Fibroblast of villous mesenchyme (primary cell): Measurements from ENCODE around the gene QPRT. TPM values are rescaled to one million over a fixed set of nuclear protein-coding genes. Genes with fewer than 3 reads are reported as not detected.
A peak's percentile ranks its signal among the peaks of the same experiment; 100 is the strongest.

Source experiments
- DNase-seq: peaks from one replicate; pipeline ENCODE4 v3.0.0-alpha.2; 2010; ENCODE audit warnings: low read depth
- H3K4me3 ChIP-seq: 2 replicates; pipeline ENCODE4 v1.5.1; 2011; ENCODE audit warnings: low read depth, mild to moderate bottlenecking, low read length
- CTCF ChIP-seq: IDR thresholded peaks from 2 replicates; pipeline ENCODE4 v1.5.1; 2012; ENCODE audit warnings: low read depth, mild to moderate bottlenecking, low read length; ENCODE audit not compliant: insufficient read depth
- total RNA-seq: library from RNA; depleted of rRNA; stranded (reverse); fragments of >200 nt; gene quantifications from 2 replicates; pipeline ENCODE4 v1.2.3, GENCODE V29; 2012

Gene QPRT
- total RNA-seq, 1 donor = 123 TPM

GRCh38 chr16:29674188-29674587 is 4.8 kb upstream of the QPRT start:
- TF ChIP-seq CTCF = no peak
- DNase-seq = peak; percentile 59
- H3K4me3 ChIP-seq = no peak overlapping the region

DNA sequence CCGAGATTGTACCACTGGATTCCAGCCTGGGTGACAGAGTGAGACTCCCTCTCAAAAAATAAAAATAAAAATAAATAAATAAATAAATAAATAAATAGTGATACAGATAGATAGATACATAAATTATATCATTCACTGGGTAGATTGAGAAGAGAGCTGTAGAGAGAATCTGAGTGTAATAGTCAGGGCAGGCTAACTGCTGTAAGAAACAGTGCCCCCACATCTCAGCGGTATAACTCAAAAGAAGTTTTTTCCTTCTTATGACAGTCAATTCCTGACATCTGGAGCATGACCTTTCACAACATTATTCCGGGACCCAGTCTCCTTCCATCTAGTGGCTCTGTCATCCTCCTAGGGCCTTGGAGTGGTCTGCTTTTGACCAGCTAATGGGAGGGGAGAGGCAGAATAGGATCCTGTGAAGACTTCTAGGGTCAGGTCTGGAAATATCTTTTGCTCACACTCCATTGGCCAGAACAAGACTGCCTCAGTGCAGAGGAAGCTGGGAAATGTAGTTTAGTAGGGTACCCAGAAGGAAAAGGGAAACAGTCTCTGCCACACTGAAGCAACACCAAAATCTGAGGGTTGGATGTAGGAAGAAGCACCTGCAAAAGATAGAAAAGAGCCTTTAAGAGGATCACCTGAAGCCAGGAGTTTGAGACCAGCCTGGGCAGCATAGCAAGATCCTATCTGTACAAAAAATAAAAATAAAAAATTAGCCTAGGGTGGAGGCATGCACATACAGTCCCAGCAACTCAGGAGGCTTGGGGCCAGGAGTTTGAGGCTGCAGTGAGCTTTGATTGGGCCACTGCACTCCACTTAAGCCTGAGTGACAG is 3.0 kb upstream of the QPRT start:
- peak; percentile 52 for DNase-seq
- H3K4me3 ChIP-seq = no peak overlapping the region
- no peak for TF ChIP-seq CTCF

DNA sequence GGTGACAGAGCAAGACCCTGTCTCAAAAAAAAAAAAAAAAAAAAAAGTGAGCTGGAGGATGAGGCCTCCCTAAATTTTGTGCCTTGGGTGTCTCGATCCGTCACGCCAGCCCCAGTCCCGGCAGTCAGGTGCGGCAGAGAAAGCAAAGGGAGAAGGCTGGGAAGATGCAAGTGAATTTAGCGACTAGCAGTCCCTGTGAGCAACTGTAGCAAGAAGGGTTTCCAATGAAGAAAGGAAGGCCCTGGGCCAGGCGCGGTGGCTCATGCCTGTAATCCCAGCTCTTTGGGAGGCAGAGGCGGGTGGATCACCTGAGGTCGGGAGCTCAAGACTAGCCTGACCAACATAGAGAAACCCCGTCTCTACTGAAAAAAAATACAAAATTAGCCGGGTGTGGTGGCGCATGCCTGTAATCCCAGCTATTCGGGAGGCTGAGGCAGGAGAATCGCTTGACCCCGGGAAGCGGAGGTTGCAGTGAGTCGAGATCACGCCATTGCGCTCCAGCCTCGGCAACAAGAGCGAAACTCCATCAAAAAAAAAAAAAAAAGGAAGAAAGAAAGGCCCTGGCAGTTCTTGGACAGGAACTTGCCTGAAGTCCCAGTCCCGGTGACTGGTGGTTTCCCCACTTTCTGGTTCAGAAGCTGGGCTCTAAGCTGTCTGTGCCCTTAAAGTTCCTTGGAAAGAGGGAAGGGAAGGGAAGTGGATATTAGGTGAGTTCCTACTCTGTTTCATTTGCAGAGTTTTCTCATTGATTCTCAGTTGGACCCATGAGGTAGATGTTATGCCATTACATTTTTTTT is 1.8 kb upstream of the QPRT start:
- no peak for DNase-seq
- no peak for TF ChIP-seq CTCF
- no peak overlapping the region for H3K4me3 ChIP-seq

GRCh38 chr16:29680180-29680598 is 1.2 kb downstream of the QPRT start:
- no peak for TF ChIP-seq CTCF
- H3K4me3 ChIP-seq = peak overlapping the region; percentile 82
- DNase-seq = peak; percentile 45

DNA sequence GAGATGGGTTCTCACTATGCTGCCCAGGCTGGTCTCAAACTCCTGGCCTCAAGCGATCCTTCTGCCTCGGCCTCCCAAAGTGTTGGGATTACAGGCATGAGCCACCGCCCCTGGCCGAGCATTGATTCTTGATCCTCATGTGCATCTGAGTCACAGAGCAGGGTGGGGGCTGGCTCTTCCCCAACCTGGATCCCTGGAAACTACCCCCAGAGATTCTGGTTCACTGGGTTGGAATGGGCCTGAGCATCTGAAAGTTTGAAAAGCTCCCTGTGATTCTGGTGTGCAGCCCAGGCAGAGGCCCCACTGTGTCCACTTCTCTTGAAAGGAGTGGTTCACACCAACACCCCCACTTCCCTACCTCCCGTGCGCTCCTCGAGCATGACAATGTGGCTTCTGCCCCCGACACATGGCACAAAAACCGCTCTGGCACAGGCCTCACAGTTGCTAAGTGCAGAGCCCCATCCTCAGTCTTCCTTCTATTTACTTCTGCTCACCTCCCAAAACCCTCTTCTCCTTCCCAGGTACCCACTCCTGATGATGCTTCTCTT is 4.6 kb downstream of the QPRT start:
- no peak for TF ChIP-seq CTCF
- DNase-seq = no peak

DNA sequence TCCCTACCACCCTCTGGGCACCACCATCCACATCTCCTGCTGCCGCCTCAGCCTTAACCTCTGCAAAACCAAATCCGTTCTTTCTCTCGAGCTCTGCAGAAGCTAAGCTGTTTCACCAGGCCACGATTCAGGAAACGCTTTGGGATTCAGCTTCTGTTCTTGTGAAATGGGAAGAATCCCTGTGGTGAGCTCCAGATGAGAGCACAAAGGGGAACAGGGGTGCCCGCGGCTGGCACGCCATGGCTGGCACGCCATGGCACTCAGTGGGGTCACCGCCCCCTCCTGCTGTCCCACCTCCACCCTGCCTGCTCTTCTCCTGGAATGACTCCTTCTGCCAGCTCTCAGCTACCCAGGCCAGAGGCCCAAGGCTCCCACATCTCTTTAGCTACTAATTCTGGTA is 5.7 kb downstream of the QPRT start:
- no peak overlapping the region for H3K4me3 ChIP-seq
- no peak for DNase-seq
- TF ChIP-seq CTCF = no peak

More for the DNA sequence above, 4.6 kb downstream of the QPRT start:
- H3K4me3 ChIP-seq = no peak overlapping the region
